Muscle layer of colon (tissue), 2 donors: ENCODE data around the gene TSPAN15.

ENCODE experiments used
- H3K27ac ChIP-seq: one replicate; pipeline ENCODE4 v1.7.0; 2013; ENCODE audit warnings: low read depth, mild to moderate bottlenecking, low read length, moderate library complexity
- H3K27me3 ChIP-seq, 2 donors: one replicate each; pipeline ENCODE4 v1.7.0; 2013; ENCODE audit warnings: low read length in 2 of 2, mild to moderate bottlenecking in 2 of 2; ENCODE audit not compliant: insufficient read depth in 2 of 2, control insufficient read depth in 1 of 2
- H3K36me3 ChIP-seq: one replicate; pipeline ENCODE4 v1.7.0; 2013; ENCODE audit warnings: mild to moderate bottlenecking, low read length; ENCODE audit not compliant: insufficient read depth
- H3K4me1 ChIP-seq: one replicate; pipeline ENCODE4 v1.7.0; 2013; ENCODE audit warnings: mild to moderate bottlenecking, low read length; ENCODE audit not compliant: insufficient read depth
- H3K4me3 ChIP-seq, 2 donors: one replicate each; pipeline ENCODE4 v1.7.0; 2013; ENCODE audit warnings: low read length in 2 of 2, low read depth in 1 of 2, mild to moderate bottlenecking in 1 of 2, moderate library complexity in 1 of 2
- H3K9ac ChIP-seq: one replicate; pipeline ENCODE4 v1.7.0; 2013; ENCODE audit warnings: low read length
- H3K9me3 ChIP-seq: one replicate; pipeline ENCODE4 v1.7.0; 2013; ENCODE audit warnings: mild to moderate bottlenecking, low read length
- donor health status: abdominal sarcoma.
- donor health status: Adenocarcinoma of cecum.

Gene TSPAN15

DNA sequence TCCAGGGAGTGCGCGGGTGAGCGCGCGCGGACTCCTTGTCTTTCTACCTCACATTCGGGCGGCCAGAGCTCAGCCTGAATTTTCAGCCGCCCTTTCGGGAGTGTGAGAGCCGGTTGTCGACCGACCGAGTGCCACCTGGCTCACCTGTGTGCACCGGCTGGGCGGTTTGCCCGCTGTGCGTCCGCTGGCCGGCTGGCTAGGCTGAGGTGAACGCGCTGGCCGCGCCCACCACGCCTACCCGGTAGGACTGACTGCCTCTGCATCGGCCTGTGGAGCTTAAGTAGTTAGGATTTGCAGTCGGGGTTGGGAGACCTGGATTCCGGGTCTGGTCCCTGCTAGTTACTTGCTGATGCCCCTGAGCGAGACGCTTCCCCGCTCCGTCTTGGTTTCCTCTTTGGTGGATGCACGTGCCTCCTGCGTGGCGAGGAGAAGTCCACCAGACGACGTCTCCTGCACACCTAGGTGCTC lies 553 bp downstream of the TSPAN15 start:
- peak overlapping the region; percentile 88 for H3K27ac ChIP-seq
- H3K9ac ChIP-seq, result peak overlapping the region; percentile 54

GRCh38 chr10:69452676-69453415 lies 1.6 kb downstream of the TSPAN15 start:
- Histone ChIP-seq H3K27ac (peak overlapping the region; percentile 63), H3K27me3 (no peaks in the 10 kb centered on the region), H3K4me1 (peaks cover 39% of the 10 kb centered on the region), H3K9ac (no peak overlapping the region), H3K36me3 (peaks cover 4% of the 10 kb centered on the region), H3K9me3 (no peaks in the 10 kb centered on the region), H3K4me3 (peak overlapping the region; percentile 39 to 98)

More for the DNA sequence above, 553 bp downstream of the TSPAN15 start:
- H3K4me3 ChIP-seq, result peak overlapping the region; percentile 85 to 98
- H3K27me3 ChIP-seq, result no peaks in the 10 kb centered on the region
- peaks cover 36% of the 10 kb centered on the region for H3K4me1 ChIP-seq
- no peaks in the 10 kb centered on the region for H3K9me3 ChIP-seq
- peaks cover 3% of the 10 kb centered on the region for H3K36me3 ChIP-seq

- H3K27me3 ChIP-seq, result no peaks in the 10 kb centered on the region
- no peaks in the 10 kb centered on the region for H3K9me3 ChIP-seq
- no peak overlapping the region for H3K4me3 ChIP-seq
- peak overlapping the region; percentile 58 for H3K27ac ChIP-seq
- H3K4me1 ChIP-seq, result peaks cover 49% of the 10 kb centered on the region
- H3K36me3 ChIP-seq, result peaks cover 4% of the 10 kb centered on the region
- no peak overlapping the region for H3K9ac ChIP-seq
These were observed 2.5 kb downstream of the TSPAN15 start for GRCh38 chr10:69453795-69454194.

DNA sequence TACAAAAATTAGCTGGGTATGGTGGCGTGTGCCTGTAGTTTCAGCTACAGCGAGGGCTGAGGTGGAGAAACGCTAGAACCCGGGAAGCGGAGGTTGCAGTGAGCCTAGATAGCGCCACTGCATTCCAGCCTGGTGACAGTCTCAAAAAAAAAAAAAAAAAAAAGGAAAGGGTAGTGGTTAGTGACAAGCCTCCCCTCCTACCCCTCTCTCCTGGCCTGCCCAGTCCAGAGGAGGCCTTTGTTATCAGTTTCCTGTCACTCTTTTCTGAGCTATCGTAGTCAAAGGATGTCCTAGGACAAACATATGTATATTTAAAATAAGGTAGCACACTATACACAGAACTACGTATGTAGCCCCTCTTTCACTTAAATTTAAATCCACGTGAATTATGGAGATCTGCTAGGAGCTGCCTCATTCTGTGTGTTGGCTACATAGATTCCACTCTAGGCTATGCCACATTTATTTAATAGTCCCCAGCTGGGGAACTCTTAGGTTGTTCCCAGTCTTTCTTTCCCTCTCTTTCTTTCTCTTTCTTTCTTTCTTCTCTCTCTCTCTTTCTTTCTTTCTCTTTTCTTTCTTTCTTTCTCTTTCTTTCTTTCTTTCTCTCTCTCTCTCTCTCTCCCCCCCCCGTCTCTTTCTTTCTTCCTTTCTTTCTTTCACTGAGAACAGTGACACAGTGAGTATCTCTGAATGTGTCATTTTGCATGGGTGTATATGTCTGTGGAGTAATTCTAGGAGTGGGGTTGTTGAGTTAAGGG lies 3.9 kb downstream of the TSPAN15 start:
- H3K9ac ChIP-seq, result no peak overlapping the region
- H3K4me3 ChIP-seq, result no peak overlapping the region
- peaks cover 9% of the 10 kb centered on the region for H3K36me3 ChIP-seq
- H3K4me1 ChIP-seq, result peaks cover 55% of the 10 kb centered on the region
- H3K27ac ChIP-seq, result no peak overlapping the region
- H3K27me3 ChIP-seq, result no peaks in the 10 kb centered on the region
- H3K9me3 ChIP-seq, result no peaks in the 10 kb centered on the region

DNA sequence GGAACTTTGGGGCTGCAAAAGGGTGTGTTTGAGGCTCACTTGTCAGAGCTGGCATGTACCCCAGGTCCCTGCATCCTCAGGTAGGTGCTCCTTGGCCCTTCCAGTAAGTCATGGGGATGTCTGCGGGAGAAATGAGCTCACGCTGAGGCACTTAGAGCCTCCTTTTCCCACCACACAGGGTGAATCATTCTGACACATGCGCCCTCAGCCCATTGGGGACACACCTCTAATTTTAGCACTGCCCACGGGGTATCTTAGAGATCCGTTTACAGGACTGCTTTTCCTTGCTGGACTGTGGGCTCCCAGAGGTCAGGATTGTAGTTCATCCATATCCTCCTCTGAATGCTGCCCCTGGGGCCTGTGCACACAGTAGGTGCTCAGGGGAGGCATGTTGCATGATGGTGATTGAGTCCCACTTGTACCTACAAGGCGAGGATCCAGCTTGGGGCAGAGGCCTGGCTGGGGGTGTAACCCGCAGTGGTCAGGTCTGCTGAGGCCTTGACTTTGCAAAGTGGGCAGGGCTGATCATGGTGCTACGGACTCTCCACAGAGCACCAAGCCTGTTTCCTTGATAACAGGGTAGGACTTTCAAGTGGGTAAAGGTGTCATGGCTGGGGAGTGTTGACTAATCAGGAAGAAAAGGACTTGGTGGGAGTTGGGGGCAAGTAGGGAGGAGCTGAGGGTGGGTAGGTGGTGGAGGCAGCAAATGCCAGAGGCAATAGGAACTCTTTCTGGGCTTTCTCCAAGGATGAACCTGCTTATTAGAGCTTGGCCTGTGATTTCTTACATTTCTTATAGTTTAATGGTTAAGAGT lies 5.8 kb downstream of the TSPAN15 start:
- Histone ChIP-seq H3K27ac (peak overlapping the region; percentile 71), H3K36me3 (peaks cover 9% of the 10 kb centered on the region), H3K9ac (no peak overlapping the region), H3K4me1 (peaks cover 63% of the 10 kb centered on the region), H3K4me3 (no peak overlapping the region), H3K27me3 (no peaks in the 10 kb centered on the region), H3K9me3 (no peaks in the 10 kb centered on the region)

GRCh38 chr10:69457771-69458237 lies 6.5 kb downstream of the TSPAN15 start:
- Histone ChIP-seq H3K4me1 (peaks cover 60% of the 10 kb centered on the region), H3K36me3 (peaks cover 9% of the 10 kb centered on the region), H3K9me3 (no peaks in the 10 kb centered on the region), H3K9ac (no peak overlapping the region), H3K4me3 (no peak overlapping the region), H3K27me3 (no peaks in the 10 kb centered on the region), H3K27ac (peak overlapping the region; percentile 71)

DNA sequence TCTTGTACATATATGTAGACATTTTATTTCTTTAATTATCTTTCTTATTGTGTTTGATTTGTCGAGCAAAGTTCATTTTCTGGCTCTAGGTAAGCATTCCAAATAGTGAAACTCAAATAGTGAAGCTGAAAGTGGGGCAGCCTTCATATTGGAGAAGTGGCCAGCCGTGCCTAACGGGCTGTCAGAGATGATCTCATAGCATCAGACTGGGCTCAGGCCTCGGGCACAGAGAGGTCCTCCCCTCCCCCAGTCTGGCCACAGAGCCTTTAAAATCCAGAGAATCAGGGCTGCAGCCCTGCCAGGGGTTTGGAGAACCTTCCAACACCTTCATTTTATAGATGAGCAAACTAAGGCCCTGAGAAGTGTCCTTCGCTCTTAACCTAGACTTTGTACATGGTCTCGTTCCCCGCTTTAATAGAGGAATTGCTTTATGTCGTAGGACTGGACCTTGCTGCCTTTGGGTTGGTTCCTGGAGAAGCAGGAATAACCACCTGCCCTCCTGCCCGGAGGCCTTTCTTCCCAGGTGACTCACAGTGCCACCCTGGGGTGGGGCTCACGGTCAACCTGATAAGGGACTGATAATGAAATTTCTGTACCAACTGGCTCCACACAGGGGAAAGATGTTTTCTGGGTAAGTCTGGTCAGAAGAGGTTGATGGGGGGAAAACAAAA lies 7.3 kb downstream of the TSPAN15 start:
- Histone ChIP-seq H3K4me1 (peaks cover 60% of the 10 kb centered on the region), H3K27ac (peak overlapping the region; percentile 71), H3K36me3 (peaks cover 9% of the 10 kb centered on the region), H3K27me3 (no peaks in the 10 kb centered on the region), H3K9me3 (no peaks in the 10 kb centered on the region), H3K4me3 (no peak overlapping the region), H3K9ac (no peak overlapping the region)

GRCh38 chr10:69459101-69459790 lies 8.0 kb downstream of the TSPAN15 start:
- Histone ChIP-seq H3K27ac (peak overlapping the region; percentile 71), H3K9me3 (no peaks in the 10 kb centered on the region), H3K4me3 (no peak overlapping the region), H3K9ac (no peak overlapping the region), H3K4me1 (peaks cover 63% of the 10 kb centered on the region), H3K36me3 (peaks cover 9% of the 10 kb centered on the region), H3K27me3 (no peaks in the 10 kb centered on the region)

DNA sequence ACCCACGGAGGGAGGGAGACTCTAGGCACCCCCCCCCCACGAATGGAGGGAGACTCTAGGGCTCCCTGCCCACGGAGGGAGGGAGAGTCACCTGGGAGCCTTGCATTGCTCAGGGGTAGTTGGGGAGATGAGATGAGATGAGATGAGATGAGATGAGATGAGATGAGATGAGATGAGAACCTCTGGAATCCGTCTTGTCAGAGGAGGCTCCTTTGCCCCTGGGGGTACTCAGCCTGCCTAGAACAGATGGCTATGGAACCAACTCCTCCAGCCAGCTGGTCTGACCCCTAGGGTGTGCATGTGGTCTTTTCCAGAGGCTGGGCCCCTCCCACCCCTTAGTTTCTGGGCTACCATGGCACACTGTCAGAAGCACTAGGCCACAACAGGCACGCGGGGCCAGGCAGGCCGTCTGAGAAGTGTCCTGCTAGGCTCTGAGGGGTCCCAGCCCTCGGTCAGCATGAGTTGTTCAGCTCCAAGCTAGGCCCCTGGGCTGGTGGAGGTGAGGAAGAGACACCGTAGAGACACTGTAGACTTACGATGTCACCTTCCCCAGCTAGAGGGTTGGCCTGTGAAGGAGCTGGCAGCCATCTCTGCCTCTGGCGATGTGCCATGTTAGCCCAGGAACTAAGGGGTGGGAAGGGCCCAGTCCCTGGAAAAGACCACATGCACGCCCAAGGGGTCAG lies 8.8 kb downstream of the TSPAN15 start:
- H3K36me3 ChIP-seq, result peaks cover 9% of the 10 kb centered on the region
- H3K4me1 ChIP-seq, result peaks cover 71% of the 10 kb centered on the region
- H3K9ac ChIP-seq, result no peak overlapping the region
- H3K27ac ChIP-seq, result peak overlapping the region; percentile 71
- no peak overlapping the region for H3K4me3 ChIP-seq
- no peaks in the 10 kb centered on the region for H3K27me3 ChIP-seq
- H3K9me3 ChIP-seq, result no peaks in the 10 kb centered on the region
